HL-60 (cell line): ENCODE results near the gene PAMR1.

Source experiments
- DNase-seq, 2 experiments: peaks; one replicate each; pipeline ENCODE4 v3.0.0-alpha.2; 2010 to 2020; ENCODE audit warnings: low read depth in 1 of 2, low spot score in 1 of 2
- H3K27ac ChIP-seq: fragments of 250-450 bp; sonication (Bioruptor Pico); replicated peaks from 2 replicates; pipeline ENCODE4 v1.5.1; 2020; ENCODE audit warnings: mild to moderate bottlenecking, moderate library complexity
- H3K27me3 ChIP-seq: fragments of 250-450 bp; sonication (Bioruptor Pico); 2 replicates; pipeline ENCODE4 v1.5.1; 2021; ENCODE audit warnings: mild to moderate bottlenecking, moderate library complexity; ENCODE audit not compliant: insufficient read depth, poor library complexity, severe bottlenecking
- H3K4me3 ChIP-seq: replicated peaks from 2 replicates; pipeline ENCODE4 v1.5.1; 2011; ENCODE audit warnings: mild to moderate bottlenecking, control low read depth, low read length; ENCODE audit not compliant: insufficient read depth
- CTCF ChIP-seq: IDR thresholded peaks from one replicate; pipeline ENCODE4 v1.5.1; 2011; ENCODE audit warnings: low read length, control low read depth, inconsistent platforms; ENCODE audit not compliant: insufficient read depth
- GABPA ChIP-seq: IDR thresholded peaks from 2 replicates; pipeline ENCODE4 v1.6.1; 2012; ENCODE audit warnings: low read depth
- POLR2AphosphoS5 ChIP-seq: IDR thresholded peaks from 2 replicates; pipeline ENCODE4 v1.6.1; 2012; ENCODE audit warnings: low read depth
- REST ChIP-seq: IDR thresholded peaks from 2 replicates; pipeline ENCODE4 v1.6.1; 2012; ENCODE audit warnings: low read depth; ENCODE audit not compliant: insufficient replicate concordance
- SPI1 ChIP-seq: IDR thresholded peaks from 2 replicates; pipeline ENCODE4 v1.6.1; 2012; ENCODE audit warnings: low read depth, mild to moderate bottlenecking, borderline replicate concordance

The PAMR1 gene

GRCh38 chr11:35415487-35415886 lies 109.9 kb downstream of the PAMR1 start:
- no peak overlapping the region for H3K4me3 ChIP-seq
- TF ChIP-seq GABPA: no peak
- TF ChIP-seq CTCF: no peak
- TF ChIP-seq POLR2AphosphoS5: no peak
- no peak for TF ChIP-seq SPI1
- TF ChIP-seq REST: no peak
- no peak for DNase-seq
- H3K27ac ChIP-seq: no peak overlapping the region
- peaks cover 60% of the 10 kb centered on the region for H3K27me3 ChIP-seq

DNA sequence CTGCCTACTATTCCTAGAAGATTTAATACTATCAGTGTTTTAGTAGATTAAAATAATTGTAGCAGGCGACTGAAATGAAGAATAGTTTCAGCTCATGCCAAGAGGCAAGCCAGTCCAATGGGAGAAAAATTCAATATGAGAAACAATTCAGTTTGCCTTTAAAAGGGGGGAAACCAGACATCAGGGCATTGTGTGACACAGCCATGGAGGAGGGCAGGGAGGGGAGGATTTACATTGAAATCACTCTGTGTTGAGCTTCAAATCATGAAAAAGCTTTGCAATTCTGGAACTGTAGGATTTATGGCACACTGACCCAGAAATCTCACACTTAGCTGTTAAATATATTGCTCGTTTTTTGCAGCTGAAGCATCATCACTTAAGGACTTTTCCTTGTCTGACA lies 110.6 kb downstream of the PAMR1 start:
- no peak for DNase-seq
- Histone ChIP-seq H3K27me3 (peaks cover 53% of the 10 kb centered on the region), H3K4me3 (no peak overlapping the region), H3K27ac (no peak overlapping the region)
- TF ChIP-seq REST: no peak
- no peak for TF ChIP-seq POLR2AphosphoS5
- no peak for TF ChIP-seq GABPA
- TF ChIP-seq SPI1: no peak
- TF ChIP-seq CTCF: no peak

- Histone ChIP-seq H3K4me3 (no peak overlapping the region), H3K27me3 (peaks cover 48% of the 10 kb centered on the region), H3K27ac (no peak overlapping the region)
- no peak for DNase-seq
- TF ChIP-seq REST: no peak
- TF ChIP-seq SPI1: no peak
- no peak for TF ChIP-seq GABPA
- TF ChIP-seq POLR2AphosphoS5: no peak
- no peak for TF ChIP-seq CTCF
Measured at GRCh38 chr11:35414311-35414710, 111.1 kb downstream of the PAMR1 start.
